Measurements from ENCODE around the gene JARID2.

JARID2 gene

DNA sequence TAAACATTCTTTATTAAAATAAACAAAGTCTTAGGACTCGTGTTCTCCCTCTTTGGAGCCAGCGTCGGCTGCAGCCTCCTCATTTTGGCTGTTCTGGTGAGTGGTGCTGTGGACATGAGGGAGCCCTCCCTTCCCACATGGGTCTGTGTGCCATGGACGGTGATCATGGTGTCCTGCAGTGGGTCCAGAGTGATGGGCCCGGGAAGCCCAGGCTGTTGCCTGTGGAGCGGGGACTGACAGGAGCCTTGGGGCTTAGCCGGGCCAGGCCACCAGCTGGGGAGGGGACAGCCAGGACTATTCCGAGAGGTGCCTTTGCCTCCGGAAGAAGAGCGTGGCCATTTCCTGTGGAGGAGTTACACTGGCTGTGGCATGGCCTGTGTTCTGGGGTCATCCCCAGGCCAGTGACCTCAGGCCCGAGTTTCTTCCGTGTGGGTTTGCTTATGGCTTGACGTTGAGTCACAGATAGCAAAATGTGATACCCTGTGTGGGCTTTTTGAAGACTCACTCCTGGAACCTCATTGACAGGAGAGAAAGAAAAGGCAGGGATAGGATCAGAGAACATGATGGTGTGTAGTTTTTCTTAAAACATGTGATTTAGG lies 263.6 kb downstream of the JARID2 start:
- peaks cover 0 to 30% (median 14%) of the 10 kb centered on the region in 10 experiments; a peak in 14 of 20 replicates for H3K4me1 ChIP-seq

DNA sequence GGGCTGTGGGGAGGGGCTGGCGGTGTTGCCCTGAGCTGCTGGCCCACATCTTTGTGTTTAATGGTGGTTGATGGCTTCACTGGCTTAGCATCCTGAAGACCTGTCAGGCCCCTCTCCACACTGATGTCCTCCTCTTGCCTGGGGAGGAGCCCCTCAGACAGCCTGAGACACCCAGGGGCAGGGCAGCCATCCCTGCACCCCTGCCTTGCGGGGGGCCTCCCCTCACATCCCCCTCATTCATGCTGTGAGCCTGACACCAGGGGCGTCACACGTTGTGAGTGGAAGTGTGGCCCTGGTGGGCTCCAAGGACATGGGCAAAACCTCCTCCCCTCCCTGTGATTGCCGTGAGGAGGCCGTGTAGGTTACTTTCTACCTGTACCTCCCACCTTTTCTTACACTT lies 264.3 kb downstream of the JARID2 start:
- Histone ChIP-seq H3K4me2 (no peak overlapping the region), H3K27ac (peak overlapping the region in 3 of 11 experiments; percentile 9 to 31 (median 13); a peak in 4 of 22 replicates), H3K9me3 (replicated peaks in 1 of 11) (no peaks in the 10 kb centered on the region), H3K36me3 (peaks cover 97 to 100% (median 99%) of the 10 kb centered on the region in 11 experiments), H3K4me1 (peaks cover 0 to 30% (median 13%) of the 10 kb centered on the region in 10 experiments; a peak in 14 of 20 replicates), H4K20me1 (peaks cover 31 to 98% (median 73%) of the 10 kb centered on the region in 11 experiments; a peak in 21 of 22 replicates), H3K27me3 (no peaks in the 10 kb centered on the region), H3K9ac (no peak overlapping the region; a peak in 1 of 22 replicates), H3K4me3 (no peak overlapping the region)
- TF ChIP-seq Cebpa-rat (IDR thresholded peaks at IDR 0.05) = no peak

More for the DNA sequence above, 263.6 kb downstream of the JARID2 start:
- Histone ChIP-seq H3K4me2 (no peak overlapping the region), H4K20me1 (peaks cover 34 to 98% (median 78%) of the 10 kb centered on the region in 11 experiments; a peak in 21 of 22 replicates), H3K4me3 (no peak overlapping the region), H3K27me3 (no peaks in the 10 kb centered on the region), H3K36me3 (peaks cover 97 to 100% (median 99%) of the 10 kb centered on the region in 11 experiments), H3K27ac (peak overlapping the region in 1 of 11 experiments; percentile 40; a peak in 2 of 22 replicates), H3K9ac (no peak overlapping the region), H3K9me3 (replicated peaks in 1 of 11) (no peaks in the 10 kb centered on the region)
- no peak for TF ChIP-seq Cebpa-rat (IDR thresholded peaks at IDR 0.05)

DNA sequence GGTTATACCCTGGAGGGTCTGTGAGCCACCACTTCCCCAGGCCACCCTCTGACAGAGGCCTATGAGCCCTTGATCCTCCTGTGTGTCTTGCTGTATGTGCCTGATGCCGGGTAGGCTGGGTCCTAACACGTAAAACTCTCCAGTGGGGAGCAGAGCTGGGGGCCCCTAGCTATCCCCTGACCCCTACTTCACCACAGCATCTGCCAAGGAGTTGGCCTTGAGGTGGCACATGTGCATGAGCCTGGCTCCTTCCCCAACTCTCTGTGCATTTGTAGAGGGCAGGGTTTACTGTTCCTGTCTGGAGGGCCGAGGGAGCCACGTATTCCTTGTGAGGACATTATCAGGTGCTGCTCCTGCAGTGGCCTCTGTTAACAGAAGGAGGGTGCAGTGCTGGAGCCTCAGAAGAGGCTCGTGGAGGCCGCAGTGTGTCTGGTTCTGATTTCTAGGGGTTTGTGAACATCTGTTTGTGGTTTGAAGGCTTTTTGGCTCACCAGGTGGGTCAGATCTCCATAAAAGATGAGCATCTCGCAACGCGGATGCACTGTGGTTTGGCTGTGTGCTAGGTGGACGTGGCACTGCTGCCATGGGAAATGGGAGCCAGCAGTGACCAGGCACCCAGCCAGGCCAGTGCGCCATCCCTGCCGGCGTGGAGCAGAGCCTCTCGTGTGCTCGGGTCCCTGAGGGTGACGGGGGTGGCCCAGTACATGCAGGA lies 264.8 kb downstream of the JARID2 start:
- Histone ChIP-seq H3K9me3 (replicated peaks in 1 of 11) (no peaks in the 10 kb centered on the region), H3K27me3 (no peaks in the 10 kb centered on the region), H3K4me2 (no peak overlapping the region), H3K27ac (peak overlapping the region in 3 of 11 experiments; percentile 9 to 31 (median 13); a peak in 4 of 22 replicates), H3K4me1 (peaks cover 0 to 30% (median 16%) of the 10 kb centered on the region in 10 experiments; a peak in 14 of 20 replicates), H3K4me3 (no peak overlapping the region), H3K36me3 (peaks cover 97 to 100% (median 99%) of the 10 kb centered on the region in 11 experiments), H4K20me1 (peaks cover 31 to 98% (median 72%) of the 10 kb centered on the region in 11 experiments; a peak in 21 of 22 replicates), H3K9ac (no peak overlapping the region; a peak in 1 of 22 replicates)
- no peak for TF ChIP-seq Cebpa-rat (IDR thresholded peaks at IDR 0.05)

DNA sequence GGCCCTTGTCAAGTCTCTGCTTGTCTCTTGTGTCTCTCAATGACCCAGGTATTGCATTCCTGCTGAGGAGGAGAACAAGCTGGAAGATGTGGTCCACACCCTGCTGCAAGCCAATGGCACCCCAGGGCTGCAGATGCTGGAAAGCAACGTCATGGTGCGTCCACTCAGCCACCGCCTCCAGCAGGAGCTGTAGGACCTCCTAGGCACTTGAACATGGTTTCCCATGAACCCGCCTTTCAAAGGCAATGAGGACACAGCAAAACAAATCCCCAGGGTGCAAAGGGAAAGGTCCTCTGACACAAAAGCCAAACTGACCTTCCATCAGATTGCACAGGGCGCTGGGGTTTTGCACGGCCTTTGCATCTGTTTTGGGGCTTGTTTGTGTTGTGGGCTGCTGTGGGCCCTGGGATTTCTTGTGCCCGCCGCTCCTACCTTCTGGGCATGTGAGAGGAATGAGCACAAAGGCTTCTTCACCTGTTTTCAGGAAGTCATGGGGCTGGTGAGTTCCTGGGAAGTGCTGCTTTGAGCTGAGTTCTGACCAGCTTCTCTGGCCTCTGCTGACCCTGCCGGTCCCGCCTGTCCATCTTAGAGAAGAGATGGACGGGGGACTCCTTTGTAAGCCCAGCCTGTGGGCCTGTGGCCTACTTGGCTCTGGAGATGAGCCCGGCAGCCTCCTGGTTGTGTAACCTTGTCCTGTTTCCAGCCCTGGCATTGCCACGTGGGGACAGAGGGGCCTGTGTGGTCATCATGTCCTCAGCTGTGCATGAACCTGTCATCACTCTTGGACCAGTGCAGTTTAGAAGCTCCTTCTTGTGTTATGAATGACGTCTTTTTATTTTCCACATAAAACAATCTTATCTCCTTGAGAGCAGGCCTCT lies 265.6 kb downstream of the JARID2 start:
- no peak overlapping the region for H3K27ac ChIP-seq
- no peak overlapping the region for H3K4me3 ChIP-seq
- no peaks in the 10 kb centered on the region for H3K27me3 ChIP-seq
- no peak overlapping the region for H3K9ac ChIP-seq
- peaks cover 95 to 100% (median 99%) of the 10 kb centered on the region in 11 experiments for H3K36me3 ChIP-seq
- no peak overlapping the region; a peak in 1 of 22 replicates for H3K4me2 ChIP-seq
- H3K9me3 ChIP-seq (replicated peaks in 1 of 11) = no peaks in the 10 kb centered on the region
- peaks cover 0 to 30% (median 16%) of the 10 kb centered on the region in 10 experiments; a peak in 14 of 20 replicates for H3K4me1 ChIP-seq
- H4K20me1 ChIP-seq = peaks cover 26 to 92% (median 72%) of the 10 kb centered on the region in 11 experiments; a peak in 21 of 22 replicates
- no peak for TF ChIP-seq Cebpa-rat (IDR thresholded peaks at IDR 0.05)

DNA sequence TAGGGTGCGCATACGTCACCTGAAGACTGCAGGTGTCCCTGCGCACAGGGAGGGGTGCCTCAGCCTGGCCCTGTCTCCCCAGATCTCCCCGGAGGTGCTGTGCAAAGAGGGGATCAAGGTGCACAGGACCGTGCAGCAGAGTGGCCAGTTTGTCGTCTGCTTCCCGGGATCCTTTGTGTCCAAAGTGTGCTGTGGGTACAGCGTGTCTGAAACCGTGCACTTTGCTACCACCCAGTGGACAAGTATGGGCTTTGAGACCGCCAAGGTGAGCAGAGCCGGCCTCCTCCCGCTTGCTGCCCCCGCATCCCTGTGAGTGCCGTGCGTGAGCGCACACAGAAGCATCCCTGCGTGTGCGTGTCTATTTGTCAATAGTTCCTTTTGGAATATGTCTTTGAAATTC lies 266.3 kb downstream of the JARID2 start:
- Histone ChIP-seq H3K9me3 (replicated peaks in 1 of 11) (no peaks in the 10 kb centered on the region), H3K27me3 (no peaks in the 10 kb centered on the region), H3K4me2 (peak overlapping the region in 5 of 11 experiments; percentile 4 to 56 (median 31); a peak in 3 of 22 replicates), H3K9ac (no peak overlapping the region), H3K27ac (no peak overlapping the region), H3K4me3 (no peak overlapping the region), H3K4me1 (peaks cover 0 to 30% (median 16%) of the 10 kb centered on the region in 10 experiments; a peak in 14 of 20 replicates), H4K20me1 (peaks cover 19 to 91% (median 67%) of the 10 kb centered on the region in 11 experiments; a peak in 21 of 22 replicates), H3K36me3 (peaks cover 95 to 100% (median 99%) of the 10 kb centered on the region in 11 experiments)
- TF ChIP-seq Cebpa-rat (IDR thresholded peaks at IDR 0.05) = no peak

DNA sequence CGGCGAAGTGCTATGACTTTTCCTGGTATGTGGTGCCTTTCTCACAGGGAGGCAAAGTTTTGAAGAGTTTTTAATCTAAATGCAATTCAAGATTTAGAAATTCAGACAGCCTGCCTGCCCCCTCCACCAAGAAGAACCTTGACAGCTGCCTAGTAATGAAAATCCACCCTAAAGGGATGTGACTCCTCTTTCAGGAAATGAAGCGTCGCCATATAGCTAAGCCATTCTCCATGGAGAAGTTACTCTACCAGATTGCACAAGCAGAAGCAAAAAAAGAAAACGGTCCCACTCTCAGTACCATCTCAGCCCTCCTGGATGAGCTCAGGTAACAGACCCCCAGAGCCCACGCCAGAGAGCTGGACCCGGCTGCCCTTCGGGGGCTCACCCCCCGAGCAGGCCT lies 266.9 kb downstream of the JARID2 start:
- TF ChIP-seq Cebpa-rat (IDR thresholded peaks at IDR 0.05) = no peak
- no peak overlapping the region for H3K4me3 ChIP-seq
- peak overlapping the region in 4 of 11 experiments; percentile 16 to 48 (median 39); a peak in 6 of 22 replicates for H3K27ac ChIP-seq
- no peaks in the 10 kb centered on the region for H3K27me3 ChIP-seq
- no peak overlapping the region for H3K9ac ChIP-seq
- no peaks in the 10 kb centered on the region for H3K9me3 ChIP-seq (replicated peaks in 1 of 11)
- H3K4me1 ChIP-seq = peaks cover 0 to 30% (median 16%) of the 10 kb centered on the region in 10 experiments; a peak in 14 of 20 replicates
- H4K20me1 ChIP-seq = peaks cover 13 to 91% (median 71%) of the 10 kb centered on the region in 11 experiments; a peak in 21 of 22 replicates
- H3K36me3 ChIP-seq = peaks cover 95 to 100% (median 99%) of the 10 kb centered on the region in 11 experiments
- peak overlapping the region in 5 of 11 experiments; percentile 4 to 56 (median 31); a peak in 8 of 22 replicates for H3K4me2 ChIP-seq

DNA sequence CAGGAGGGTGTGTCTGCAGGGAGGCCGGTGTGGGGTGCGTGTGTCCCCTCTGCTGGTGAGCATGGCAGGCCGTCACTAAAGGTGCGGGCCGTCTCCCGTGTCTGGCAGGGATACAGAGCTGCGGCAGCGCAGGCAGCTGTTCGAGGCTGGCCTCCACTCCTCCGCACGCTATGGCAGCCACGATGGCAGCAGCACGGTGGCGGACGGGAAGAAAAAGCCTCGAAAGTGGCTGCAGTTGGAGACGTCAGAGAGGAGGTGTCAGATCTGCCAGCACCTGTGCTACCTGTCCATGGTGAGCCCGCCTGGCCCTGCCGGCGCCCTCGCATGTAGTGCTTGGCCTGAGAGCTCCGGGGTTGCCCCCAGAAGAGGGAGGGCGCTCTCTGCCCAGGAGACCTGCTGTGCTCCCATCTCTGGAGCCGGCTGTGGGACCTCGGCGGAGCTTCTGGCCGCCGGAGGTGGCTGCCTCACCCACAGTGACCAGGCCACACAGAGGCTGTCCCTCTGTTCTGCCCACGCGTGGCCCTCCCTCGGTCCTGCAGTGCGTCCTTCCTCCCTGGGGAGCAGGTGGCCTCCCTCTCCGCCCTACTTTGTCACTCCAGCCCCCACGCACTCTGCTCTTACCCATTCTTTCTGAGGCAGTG lies 267.4 kb downstream of the JARID2 start:
- Histone ChIP-seq H4K20me1 (peaks cover 13 to 91% (median 72%) of the 10 kb centered on the region in 11 experiments; a peak in 21 of 22 replicates), H3K27ac (peak overlapping the region in 5 of 11 experiments; percentile 16 to 48 (median 35); a peak in 8 of 22 replicates), H3K9me3 (replicated peaks in 1 of 11) (no peaks in the 10 kb centered on the region), H3K4me1 (peaks cover 0 to 27% (median 16%) of the 10 kb centered on the region in 10 experiments; a peak in 14 of 20 replicates), H3K9ac (no peak overlapping the region), H3K4me2 (peak overlapping the region in 5 of 11 experiments; percentile 4 to 56 (median 31); a peak in 7 of 22 replicates), H3K4me3 (no peak overlapping the region), H3K27me3 (no peaks in the 10 kb centered on the region), H3K36me3 (peaks cover 95 to 100% (median 99%) of the 10 kb centered on the region in 11 experiments)
- TF ChIP-seq Cebpa-rat (IDR thresholded peaks at IDR 0.05) = no peak

Data from BLaER1 treated with 17β-estradiol and CSF1 and Interleukin-3, amounts not matched to agents 10 nM and 100 nM (cell line).